ENCODE results near the gene SH3GL2. TPM values are rescaled to one million over a fixed set of nuclear protein-coding genes. Genes with fewer than 3 reads are reported as not detected.

Gene SH3GL2
- total and polyA plus RNA-seq, 8 donors: 0.47 to 17.3 (median 1.7) TPM

GRCh38 chr9:17795744-17796143 is 216.9 kb downstream of the SH3GL2 start:
- no peak for FAIRE-seq
- no peaks in the 10 kb centered on the region for H3K27me3 ChIP-seq
- ATAC-seq: no peak
- no peak overlapping the region for H3K27ac ChIP-seq
- no peak for TF ChIP-seq CTCF (IDR thresholded peaks at IDR 0.05)
- intact Hi-C loops (cut with DNase I): no loop called here
- no peak for DNase-seq
- H3K9me3 ChIP-seq: no peaks in the 10 kb centered on the region
- no peaks in the 10 kb centered on the region for H3K36me3 ChIP-seq
- H3K4me3 ChIP-seq: no peak overlapping the region
- WGBS, 2 donors: 65 to 83% methylated on average over 6 of the region's 6 CpGs
- H3K4me1 ChIP-seq: no peaks in the 10 kb centered on the region

GRCh38 chr9:17799369-17799768 is 220.5 kb downstream of the SH3GL2 start:
- Histone ChIP-seq H3K9me3 (no peaks in the 10 kb centered on the region), H3K4me3 (no peak overlapping the region), H3K4me1 (no peaks in the 10 kb centered on the region), H3K36me3 (no peaks in the 10 kb centered on the region), H3K27me3 (no peaks in the 10 kb centered on the region), H3K27ac (no peak overlapping the region)
- DNase-seq: no peak
- TF ChIP-seq CTCF (IDR thresholded peaks at IDR 0.05): no peak
- intact Hi-C loops (cut with DNase I): no loop called here
- ATAC-seq: peak in 2 of 4 donors; percentile 47
- WGBS, 2 donors: 65 to 68% methylated on average over 2 of the region's 2 CpGs
- no peak for FAIRE-seq

- intact Hi-C loops (cut with DNase I): no loop called here
- no peak for TF ChIP-seq CTCF (IDR thresholded peaks at IDR 0.05)
- Histone ChIP-seq H3K4me1 (no peaks in the 10 kb centered on the region), H3K27me3 (no peaks in the 10 kb centered on the region), H3K27ac (no peak overlapping the region), H3K4me3 (no peak overlapping the region), H3K9me3 (no peaks in the 10 kb centered on the region), H3K36me3 (no peaks in the 10 kb centered on the region)
- DNase-seq: no peak
- no peak for ATAC-seq
- 20 to 23% methylated on average over 2 of the region's 2 CpGs for WGBS, 2 donors
- no peak for FAIRE-seq
Observed at GRCh38 chr9:17800418-17800817, 221.6 kb downstream of the SH3GL2 start.

- Histone ChIP-seq H3K4me3 (no peak overlapping the region), H3K9me3 (no peaks in the 10 kb centered on the region), H3K4me1 (no peaks in the 10 kb centered on the region), H3K27ac (no peak overlapping the region), H3K36me3 (no peaks in the 10 kb centered on the region), H3K27me3 (no peaks in the 10 kb centered on the region)
- WGBS, 2 donors: 32 to 40% methylated on average over 3 of the region's 3 CpGs
- intact Hi-C loops (cut with DNase I): no loop called here
- no peak for TF ChIP-seq CTCF (IDR thresholded peaks at IDR 0.05)
- DNase-seq: no peak
- ATAC-seq: peak in 1 of 4 donors; percentile 43
- FAIRE-seq: no peak
Observed at GRCh38 chr9:17802249-17802857, 223.5 kb downstream of the SH3GL2 start.

GRCh38 chr9:17807613-17808282 is 228.9 kb downstream of the SH3GL2 start:
- intact Hi-C loops (cut with DNase I): loop anchor here in 1 of 3 donors (5.0 kb wide), 1 partner anchor 410 kb away; no protein-coding TSS in a partner anchor
- no peaks in the 10 kb centered on the region for H3K4me1 ChIP-seq
- ATAC-seq (peak; percentile 85 to 96 (median 92)), DNase-seq (peak in 3 of 6 donors; percentile 20 to 29 (median 28)), FAIRE-seq (no peak)
- H3K9me3 ChIP-seq: no peaks in the 10 kb centered on the region
- no peak for TF ChIP-seq CTCF (IDR thresholded peaks at IDR 0.05)
- H3K4me3 ChIP-seq: no peak overlapping the region
- no peaks in the 10 kb centered on the region for H3K27me3 ChIP-seq
- H3K36me3 ChIP-seq: no peaks in the 10 kb centered on the region
- WGBS, 2 donors: 45 to 49% methylated on average over 2 of the region's 2 CpGs
- H3K27ac ChIP-seq: no peak overlapping the region
